ENCODE data around the gene MBNL1. TPM values are rescaled to one million over a fixed set of nuclear protein-coding genes. Genes with fewer than 3 reads are reported as not detected.
A peak's percentile ranks its signal among the peaks of the same experiment; 100 is the strongest.

The MBNL1 gene
- total RNA-seq, 4 donors from 2014 or later: 353 to 653 (median 495) TPM

- no peak overlapping the region for H3K27ac ChIP-seq
- TF ChIP-seq POLR2A (IDR thresholded peaks at IDR 0.05) (no peak), EP300 (IDR thresholded peaks at IDR 0.05) (no peak), CTCF (IDR thresholded peaks at IDR 0.05) (no peak)
- 78 to 82% methylated on average over 2 of the region's 2 CpGs for WGBS, 2 donors
These were observed 144.5 kb downstream of the MBNL1 start for GRCh38 chr3:152413240-152413639.

GRCh38 chr3:152416808-152417580, 148.3 kb downstream of the MBNL1 start:
- peaks cover 5 to 57% (median 12%) of the 10 kb centered on the region in 3 donors for H3K36me3 ChIP-seq
- WGBS, 2 donors: 74 to 83% methylated on average over 1 of the region's 1 CpG

More at GRCh38 chr3:152413240-152413639, 144.5 kb downstream of the MBNL1 start:
- Histone ChIP-seq H3K4me1 (peaks cover 0 to 82% (median 8%) of the 10 kb centered on the region in 4 donors), H3K4me3 (no peak overlapping the region), H3K27me3 (no peaks in the 10 kb centered on the region), H3K9me3 (no peaks in the 10 kb centered on the region), H3K36me3 (peaks cover 0 to 27% (median 0%) of the 10 kb centered on the region in 3 donors)
- no peak for DNase-seq (ENCODE audit: low spot score in 2 of 2)

GRCh38 chr3:152419748-152420147, 151.0 kb downstream of the MBNL1 start:
- no peak overlapping the region for H3K4me3 ChIP-seq
- H3K4me1 ChIP-seq: peaks cover 0 to 18% (median 0%) of the 10 kb centered on the region in 4 donors
- peaks cover 5 to 57% (median 12%) of the 10 kb centered on the region in 3 donors for H3K36me3 ChIP-seq
- 89 to 92% methylated on average over 5 to 7 of the region's 7 CpGs for WGBS, 2 donors
- no peaks in the 10 kb centered on the region for H3K27me3 ChIP-seq
- no peak overlapping the region for H3K27ac ChIP-seq
- DNase-seq (ENCODE audit: low spot score in 2 of 2): no peak
- TF ChIP-seq POLR2A (IDR thresholded peaks at IDR 0.05): no peak
- TF ChIP-seq CTCF (IDR thresholded peaks at IDR 0.05): no peak
- TF ChIP-seq EP300 (IDR thresholded peaks at IDR 0.05): no peak
- no peaks in the 10 kb centered on the region for H3K9me3 ChIP-seq

More at GRCh38 chr3:152416808-152417580, 148.3 kb downstream of the MBNL1 start:
- Histone ChIP-seq H3K27me3 (no peaks in the 10 kb centered on the region), H3K9me3 (no peaks in the 10 kb centered on the region), H3K4me1 (peaks cover 0 to 45% (median 0%) of the 10 kb centered on the region in 4 donors), H3K27ac (no peak overlapping the region), H3K4me3 (no peak overlapping the region)
- no peak for DNase-seq (ENCODE audit: low spot score in 2 of 2)
- TF ChIP-seq CTCF (IDR thresholded peaks at IDR 0.05): no peak
- TF ChIP-seq POLR2A (IDR thresholded peaks at IDR 0.05): no peak
- no peak for TF ChIP-seq EP300 (IDR thresholded peaks at IDR 0.05)

- Histone ChIP-seq H3K9me3 (peaks cover 0 to 2% (median 0%) of the 10 kb centered on the region in 4 donors), H3K4me3 (no peak overlapping the region), H3K4me1 (peaks cover 0 to 13% (median 0%) of the 10 kb centered on the region in 4 donors), H3K27ac (no peak overlapping the region), H3K27me3 (no peaks in the 10 kb centered on the region), H3K36me3 (peaks cover 5 to 42% (median 12%) of the 10 kb centered on the region in 3 donors)
- DNase-seq (ENCODE audit: low spot score in 2 of 2): no peak
- TF ChIP-seq CTCF (IDR thresholded peaks at IDR 0.05) (no peak), EP300 (IDR thresholded peaks at IDR 0.05) (peak in 1 of 2 donors; percentile 19)
- 95 to 99% methylated on average over 6 of the region's 6 CpGs for WGBS, 2 donors
These were observed 152.4 kb downstream of the MBNL1 start for GRCh38 chr3:152421162-152421561.

GRCh38 chr3:152426393-152426792, 157.7 kb downstream of the MBNL1 start:
- no peak for TF ChIP-seq EP300 (IDR thresholded peaks at IDR 0.05)
- no peak for TF ChIP-seq CTCF (IDR thresholded peaks at IDR 0.05)
- no peak for TF ChIP-seq POLR2A (IDR thresholded peaks at IDR 0.05)
- Histone ChIP-seq H3K4me1 (peaks cover 0 to 30% (median 8%) of the 10 kb centered on the region in 4 donors), H3K4me3 (no peak overlapping the region), H3K9me3 (peaks cover 0 to 2% (median 0%) of the 10 kb centered on the region in 4 donors), H3K27me3 (no peaks in the 10 kb centered on the region), H3K36me3 (peaks cover 0 to 1% (median 0%) of the 10 kb centered on the region in 3 donors), H3K27ac (no peak overlapping the region)
- no peak for DNase-seq (ENCODE audit: low spot score in 2 of 2)

Data from tibial nerve (tissue), 4 donors.